Endothelial cell of umbilical vein (primary cell): ENCODE results near the gene CELA3B. TPM values are rescaled to one million over a fixed set of nuclear protein-coding genes. Genes with fewer than 3 reads are reported as not detected.
A peak's percentile ranks its signal among the peaks of the same experiment; 100 is the strongest.

Experiments
- BruUV-seq: library from RNA; stranded (reverse); fragments of 400-500 nt; replicated peaks from 2 replicates; lab custom pipeline; 2021; lab: Mats Ljungman, UMichigan
- CTCF ChIA-PET: fragments of 300-600, 350-600 bp; sonication (Branson Sonifier 250); formaldehyde crosslinking; loops from one replicate; lab custom pipeline; 2021; ENCODE audit warnings: antibody characterized with exemption, inconsistent platforms; lab: Charles Lee
- POLR2A ChIA-PET: fragments of 300-600, 350-600 bp; sonication (Branson Sonifier 250); formaldehyde crosslinking; loops from one replicate; lab custom pipeline; 2021; ENCODE audit warnings: antibody characterized with exemption, inconsistent platforms; lab: Charles Lee
- DNase-seq: peaks from one replicate; pipeline ENCODE4 v3.0.0-alpha.2; 2011; ENCODE audit warnings: low read depth, low spot score
- FAIRE-seq: peaks from 2 replicates; lab custom pipeline; 2011; peaks lifted over from hg19 to GRCh38; lab: Jason Lieb, UNC
- H2AFZ ChIP-seq: 2 replicates; pipeline ENCODE4 v1.6.0; 2012; ENCODE audit warnings: low read depth, low read length, control low read depth, inconsistent platforms
- H3K27ac ChIP-seq: 2 replicates; pipeline ENCODE4 v1.5.1; 2011; ENCODE audit warnings: low read depth, mild to moderate bottlenecking, control low read depth, low read length, moderate library complexity; ENCODE audit not compliant: insufficient read depth
- H3K27me3 ChIP-seq, 2 experiments: 2 replicates each; pipeline versions ENCODE4 v1.6.0 to v1.6.1; 2011; ENCODE audit warnings: low read length in 2 of 2, mixed read lengths in 1 of 2; ENCODE audit not compliant: control insufficient read depth in 2 of 2, insufficient read depth in 2 of 2
- H3K36me3 ChIP-seq, 2 experiments: 2 replicates in 1 of 2; 3 replicates in 1 of 2; pipeline ENCODE4 v1.5.1; 2011; ENCODE audit warnings: low read length in 2 of 2, mild to moderate bottlenecking in 1 of 2, moderate library complexity in 1 of 2; ENCODE audit not compliant: control insufficient read depth in 2 of 2, insufficient read depth in 2 of 2; ENCODE audit errors: extremely low read depth in 1 of 2
- H3K4me1 ChIP-seq: 3 replicates; pipeline ENCODE4 v1.5.1; 2011; ENCODE audit warnings: mild to moderate bottlenecking, low read length; ENCODE audit not compliant: control insufficient read depth, insufficient read depth; ENCODE audit errors: extremely low read depth
- H3K4me2 ChIP-seq: 2 replicates; pipeline ENCODE4 v1.6.1; 2011; ENCODE audit warnings: low read length, control low read depth, mixed read lengths; ENCODE audit not compliant: insufficient read depth
- H3K4me3 ChIP-seq, 3 experiments: fragments of 200-600 bp in 1 of 3; sonication (generic), shearing (Covaris generic) in 1 of 3; replicated peaks in 1 of 3; 2 replicates each; pipeline ENCODE4 v1.5.1; 2011 to 2016; ENCODE audit warnings: control low read depth in 3 of 3, low read length in 3 of 3, mild to moderate bottlenecking in 2 of 3, inconsistent platforms in 1 of 3, low read depth in 1 of 3, moderate library complexity in 1 of 3; ENCODE audit not compliant: insufficient read depth in 1 of 3
- H3K79me2 ChIP-seq: 2 replicates; pipeline ENCODE4 v1.6.0; 2012; ENCODE audit warnings: low read length, inconsistent platforms; ENCODE audit not compliant: control insufficient read depth, insufficient read depth
- H3K9ac ChIP-seq: replicated peaks from 2 replicates; pipeline ENCODE3; 2011; ENCODE audit warnings: low read length, control low read depth; ENCODE audit not compliant: insufficient read depth; ENCODE audit errors: extremely low read depth
- H3K9me1 ChIP-seq: replicated peaks from 3 replicates; pipeline ENCODE4 v1.6.0; 2011; ENCODE audit warnings: mild to moderate bottlenecking, low read length; ENCODE audit not compliant: control insufficient read depth, insufficient read depth; ENCODE audit errors: extremely low read depth
- H3K9me3 ChIP-seq: replicated peaks from 2 replicates; pipeline ENCODE4 v1.5.1; 2012; ENCODE audit warnings: low read length, inconsistent platforms; ENCODE audit not compliant: control insufficient read depth, insufficient read depth
- H4K20me1 ChIP-seq: replicated peaks from 2 replicates; pipeline ENCODE3; 2011; ENCODE audit warnings: mild to moderate bottlenecking, low read length; ENCODE audit not compliant: control insufficient read depth, insufficient read depth; ENCODE audit errors: extremely low read depth
- CTCF ChIP-seq, 2 donors: IDR thresholded peaks; 1 replicate in 1 of 2; 2 replicates in 1 of 2; pipeline ENCODE4 v1.5.1; 2011; ENCODE audit warnings: low read length in 2 of 2, mild to moderate bottlenecking in 2 of 2, moderate library complexity in 2 of 2, control low read depth in 1 of 2, inconsistent platforms in 1 of 2, low read depth in 1 of 2; ENCODE audit not compliant: insufficient read depth in 1 of 2; ENCODE audit errors: extremely low read depth in 1 of 2
- EZH2 ChIP-seq: IDR thresholded peaks from 2 replicates; pipeline ENCODE4 v1.6.1; 2012; ENCODE audit warnings: borderline replicate concordance, low read depth, mild to moderate bottlenecking, moderate library complexity, low read length, inconsistent platforms; ENCODE audit not compliant: severe bottlenecking
- GATA2 ChIP-seq: IDR thresholded peaks from 2 replicates; pipeline ENCODE4 v1.7.0; 2011; ENCODE audit warnings: low read depth, mild to moderate bottlenecking, moderate library complexity, mixed read lengths, low read length; ENCODE audit not compliant: insufficient read length, insufficient read depth
- JUN ChIP-seq: IDR thresholded peaks from 2 replicates; pipeline ENCODE4 v1.6.1; 2011; ENCODE audit warnings: borderline replicate concordance, low read depth; ENCODE audit not compliant: insufficient read length, insufficient read depth
- MAX ChIP-seq: IDR thresholded peaks from 2 replicates; pipeline ENCODE4 v1.6.1; 2011; ENCODE audit not compliant: insufficient read depth, insufficient read length
- MYC ChIP-seq: IDR thresholded peaks from one replicate; pipeline ENCODE4 v1.6.1; 2011; ENCODE audit warnings: mild to moderate bottlenecking, low read depth, low read length
- POLR2A ChIP-seq: IDR thresholded peaks from 2 replicates; pipeline ENCODE4 v1.6.1; 2012; ENCODE audit warnings: low read depth, mild to moderate bottlenecking, control low read depth, low read length
- POLR2AphosphoS5 ChIP-seq: IDR thresholded peaks from 2 replicates; pipeline ENCODE4 v1.6.1; 2012; ENCODE audit warnings: low read depth, mild to moderate bottlenecking, control low read depth, low read length, moderate library complexity; ENCODE audit not compliant: insufficient read depth
- dilution Hi-C: fragments of 300-500 bp; cut with MboI; formaldehyde crosslinking; loops from one replicate; pipeline ENCODE4 v1.15.0; 2019; ENCODE audit warnings: low sequenced_read_pairs; ENCODE audit not compliant: extremely low pct_ligation_motif_present
- intact Hi-C: fragments of 100-400 bp; cut with micrococcal nuclease; formaldehyde crosslinking; loops from one replicate; pipeline ENCODE4 v1.10.0; 2022
- polyA plus RNA-seq, 4 experiments: library from polyadenylated mRNA; depleted of rRNA in 3 of 4; stranded (reverse) in 3 of 4; unstranded in 1 of 4; fragments of >200 nt; gene quantifications; 2 replicates each; pipeline versions ENCODE4 v1.2.1 to v1.2.3, GENCODE V29; 2011 to 2012; ENCODE audit warnings: missing spikeins in 1 of 4
- total RNA-seq: library from RNA; stranded (reverse); gene quantifications from 2 replicates; pipeline ENCODE4 v1.2.3, GENCODE V29; 2021

Gene CELA3B
- total and polyA plus RNA-seq, 2 donors (not counting 3 experiments of a cell fraction or from before 2014, with no cell fraction given): 0.32 TPM; not detected in 1

- TF ChIP-seq CTCF (IDR thresholded peaks at IDR 0.05; ENCODE audit: extremely low read depth in 1 of 2, insufficient read depth in 1 of 2, low read depth in 1 of 2, low read length in 2 of 2) (no peak), POLR2A (no peak), MAX (no peak), JUN (no peak), GATA2 (no peak), MYC (no peak), EZH2 (no peak), POLR2AphosphoS5 (no peak)
- H3K4me3 ChIP-seq: no peak overlapping the region
- no peaks in the 10 kb centered on the region for H3K27me3 ChIP-seq
- peaks cover 6% of the 10 kb centered on the region for H3K4me1 ChIP-seq
- no peaks in the 10 kb centered on the region for H4K20me1 ChIP-seq
- no peaks in the 10 kb centered on the region for H3K79me2 ChIP-seq
- H2AFZ ChIP-seq: no peak overlapping the region
- no peak overlapping the region for H3K4me2 ChIP-seq
- dilution Hi-C loops: no loop called here
- no peaks in the 10 kb centered on the region for H3K36me3 ChIP-seq
- H3K27ac ChIP-seq: no peak overlapping the region
- POLR2A ChIA-PET: interaction anchor here (0.7 to 1.2 kb wide), 2 partner anchors 59 to 62 kb away, joined by 3 to 5 read pairs; no protein-coding TSS in a partner anchor
- DNase-seq (no peak), FAIRE-seq (peak; percentile 15)
- intact Hi-C loops: no loop called here
- CTCF ChIA-PET: interaction anchor here (0.9 to 1.6 kb wide), 3 partner anchors 10 to 62 kb away, joined by 3 to 5 read pairs (median 4); partner anchors contain the start of gene CDC42
- no TSS peak for BruUV-seq
- H3K9me3 ChIP-seq: no peaks in the 10 kb centered on the region
- H3K9ac ChIP-seq: no peak overlapping the region
- H3K9me1 ChIP-seq: no peaks in the 10 kb centered on the region
These were observed 53.2 kb downstream of the CELA3B start for GRCh38 chr1:22030057-22030456.
